ENCODE measurements around the gene UNK. TPM values are rescaled to one million over a fixed set of nuclear protein-coding genes. Genes with fewer than 3 reads are reported as not detected.

The UNK gene
- total RNA-seq, 1 donor from 2014 or later: 49.7 TPM

- Mint-ChIP-seq H3K27me3 (no peaks in the 10 kb centered on the region), H3K36me3 (peaks cover 9% of the 10 kb centered on the region), H3K4me1 (ENCODE audit: unreplicated experiment) (peaks cover 31% of the 10 kb centered on the region), H3K9me3 (no peaks in the 10 kb centered on the region), H3K4me3 (peak overlapping the region; percentile 94), H3K27ac (peak overlapping the region; percentile 96)
- DNase-seq (ENCODE audit: extremely low spot score, unreplicated experiment): peak; percentile 96
- TF ChIP-seq CTCF (conservative IDR thresholded peaks at IDR 0.05): no peak
These were observed 647 bp downstream of the UNK start for GRCh38 chr17:75785016-75785890.

DNA sequence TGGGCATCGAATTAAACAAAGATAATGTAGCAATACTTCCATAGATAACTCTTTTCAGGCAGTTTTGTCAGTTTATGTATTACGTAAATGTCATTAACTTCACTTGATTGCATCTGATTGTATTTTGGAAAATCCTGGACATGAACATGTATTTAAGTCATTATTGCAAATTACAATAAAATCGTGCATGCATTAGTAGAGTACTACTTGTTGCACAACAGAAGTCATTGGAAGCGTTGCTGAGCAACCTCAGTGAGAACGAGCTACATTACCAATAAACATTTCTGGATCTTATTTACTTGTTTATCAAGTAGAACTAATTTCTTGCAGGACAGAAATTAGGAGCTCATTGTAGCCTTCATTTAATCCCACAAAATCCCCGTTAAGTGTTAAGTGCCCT lies 6.6 kb downstream of the UNK start:
- H3K4me3 Mint-ChIP-seq: no peak overlapping the region
- peaks cover 11% of the 10 kb centered on the region for H3K4me1 Mint-ChIP-seq (ENCODE audit: unreplicated experiment)
- peaks cover 31% of the 10 kb centered on the region for H3K36me3 Mint-ChIP-seq
- H3K27ac Mint-ChIP-seq: no peak overlapping the region
- TF ChIP-seq CTCF (conservative IDR thresholded peaks at IDR 0.05): no peak
- no peak for DNase-seq (ENCODE audit: extremely low spot score, unreplicated experiment)
- no peaks in the 10 kb centered on the region for H3K27me3 Mint-ChIP-seq
- no peaks in the 10 kb centered on the region for H3K9me3 Mint-ChIP-seq

DNA sequence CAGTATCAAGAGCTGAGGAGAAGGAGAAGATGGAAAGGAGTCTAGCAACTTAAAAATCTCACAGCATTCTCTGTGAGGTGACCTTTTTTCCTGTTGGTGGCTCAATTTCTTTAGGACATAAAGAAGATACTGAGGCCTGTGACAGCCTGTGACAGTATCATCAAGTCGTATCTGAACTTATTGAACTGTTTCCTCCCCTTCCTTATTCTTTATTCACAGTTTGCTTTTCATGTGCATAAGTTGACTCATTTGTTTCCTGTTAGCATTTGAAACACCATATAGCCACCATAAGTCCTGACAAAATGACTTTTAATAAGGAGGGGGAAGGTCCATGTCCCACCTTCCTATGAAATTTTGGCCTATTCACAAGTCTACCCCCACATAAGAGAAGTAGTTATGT lies 8.9 kb downstream of the UNK start:
- H3K9me3 Mint-ChIP-seq: no peaks in the 10 kb centered on the region
- no peak for TF ChIP-seq CTCF (conservative IDR thresholded peaks at IDR 0.05)
- no peak overlapping the region for H3K4me3 Mint-ChIP-seq
- H3K4me1 Mint-ChIP-seq (ENCODE audit: unreplicated experiment): peaks cover 3% of the 10 kb centered on the region
- DNase-seq (ENCODE audit: extremely low spot score, unreplicated experiment): no peak
- H3K27me3 Mint-ChIP-seq: no peaks in the 10 kb centered on the region
- H3K27ac Mint-ChIP-seq: no peak overlapping the region
- peaks cover 32% of the 10 kb centered on the region for H3K36me3 Mint-ChIP-seq

DNA sequence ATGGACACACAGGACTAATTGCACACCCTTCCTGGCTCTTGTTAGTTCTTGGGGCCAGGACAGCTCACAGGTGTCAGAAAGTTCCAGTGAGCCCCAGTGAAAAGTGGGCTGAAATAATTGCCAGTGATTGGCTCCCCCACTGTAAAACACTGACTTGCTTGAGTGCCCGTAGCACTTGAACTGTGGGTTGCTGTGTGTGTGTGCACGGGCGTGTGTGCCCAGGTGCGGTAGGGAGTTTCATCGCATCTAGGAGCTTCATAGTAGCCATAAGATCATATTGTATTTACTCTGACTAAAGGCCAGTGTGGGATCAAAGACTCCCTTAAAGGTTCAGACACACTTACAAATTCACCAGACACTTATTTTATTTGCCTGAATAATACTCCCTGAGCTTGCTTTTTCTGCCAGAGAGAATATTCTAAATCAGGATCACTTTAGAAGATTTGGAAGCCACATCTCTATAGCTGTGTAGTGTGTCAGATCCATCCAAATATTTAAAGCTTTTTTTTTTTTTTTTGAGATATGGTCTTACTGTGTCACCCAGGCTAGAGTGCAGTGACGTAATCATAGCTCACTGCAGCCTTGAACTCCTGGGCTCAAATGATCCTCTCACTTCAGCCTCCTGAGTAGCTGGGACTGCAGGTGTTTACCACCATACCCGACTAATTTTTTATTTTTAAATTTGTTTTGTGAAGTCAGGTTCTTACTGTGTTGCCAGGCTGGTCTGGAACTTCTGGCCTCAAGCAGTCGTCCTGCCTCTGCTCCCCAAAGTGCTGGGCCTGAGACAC lies 11.4 kb downstream of the UNK start:
- H3K4me1 Mint-ChIP-seq (ENCODE audit: unreplicated experiment): peaks cover 1% of the 10 kb centered on the region
- H3K4me3 Mint-ChIP-seq: no peak overlapping the region

DNA sequence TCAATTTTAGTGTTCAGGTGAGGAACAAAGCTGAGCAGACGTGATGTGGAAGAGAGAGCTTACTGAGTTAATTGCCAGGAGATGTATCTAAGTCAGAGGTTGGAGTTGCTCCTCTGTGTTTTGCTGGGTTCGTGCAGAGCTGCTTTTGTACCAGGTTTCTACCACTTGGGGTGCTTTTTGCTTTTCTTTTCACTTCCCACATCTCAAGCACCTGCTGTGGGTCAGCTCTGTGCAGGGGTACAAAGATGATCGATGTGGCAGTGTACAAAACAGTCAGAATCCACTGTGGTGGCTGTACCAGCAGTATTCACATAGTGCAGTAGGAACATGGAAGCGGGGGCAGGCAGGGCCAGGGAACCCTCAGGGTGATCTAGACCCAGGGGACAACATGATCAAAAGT lies 14.8 kb downstream of the UNK start:
- no peak overlapping the region for H3K27ac Mint-ChIP-seq
- TF ChIP-seq CTCF (conservative IDR thresholded peaks at IDR 0.05): no peak
- H3K27me3 Mint-ChIP-seq: no peaks in the 10 kb centered on the region
- peaks cover 16% of the 10 kb centered on the region for H3K36me3 Mint-ChIP-seq
- no peaks in the 10 kb centered on the region for H3K9me3 Mint-ChIP-seq
- no peak for DNase-seq (ENCODE audit: extremely low spot score, unreplicated experiment)
- H3K4me3 Mint-ChIP-seq: no peak overlapping the region
- no peaks in the 10 kb centered on the region for H3K4me1 Mint-ChIP-seq (ENCODE audit: unreplicated experiment)

More for the DNA sequence above, 11.4 kb downstream of the UNK start:
- no peaks in the 10 kb centered on the region for H3K9me3 Mint-ChIP-seq
- DNase-seq (ENCODE audit: extremely low spot score, unreplicated experiment): no peak
- no peak for TF ChIP-seq CTCF (conservative IDR thresholded peaks at IDR 0.05)
- H3K27ac Mint-ChIP-seq: peak overlapping the region; percentile 42
- peaks cover 32% of the 10 kb centered on the region for H3K36me3 Mint-ChIP-seq
- no peaks in the 10 kb centered on the region for H3K27me3 Mint-ChIP-seq

Measured in type B pancreatic cell (in vitro differentiated cells).